Measurements from ENCODE around the gene DNHD1.

The DNHD1 gene

GRCh38 chr11:6482441-6482840, 14.6 kb upstream of the DNHD1 start:
- Histone ChIP-seq H3K27me3 (replicated peaks; ENCODE audit: control insufficient read depth, insufficient read depth, low read length) (no peaks in the 10 kb centered on the region), H3K9me3 (ENCODE audit: control insufficient read depth, low read length) (no peaks in the 10 kb centered on the region), H3K4me3 (ENCODE audit: low read length) (peak overlapping the region; percentile 97), H3K4me1 (ENCODE audit: control insufficient read depth, insufficient read depth, low read length) (peaks cover 28% of the 10 kb centered on the region), H3K9ac (ENCODE audit: low read length) (peak overlapping the region; percentile 98), H3K36me3 (ENCODE audit: control insufficient read depth, insufficient read depth, low read length, severe bottlenecking) (peaks cover 66% of the 10 kb centered on the region)
- DNase-seq (ENCODE audit: low read depth) = no peak

- no peaks in the 10 kb centered on the region for H3K9me3 ChIP-seq (ENCODE audit: control insufficient read depth, low read length)
- H3K9ac ChIP-seq (ENCODE audit: low read length) = peak overlapping the region; percentile 98
- H3K4me1 ChIP-seq (ENCODE audit: control insufficient read depth, insufficient read depth, low read length) = peaks cover 28% of the 10 kb centered on the region
- H3K36me3 ChIP-seq (ENCODE audit: control insufficient read depth, insufficient read depth, low read length, severe bottlenecking) = peaks cover 66% of the 10 kb centered on the region
- DNase-seq (ENCODE audit: low read depth) = no peak
- peak overlapping the region; percentile 97 for H3K4me3 ChIP-seq (ENCODE audit: low read length)
- H3K27me3 ChIP-seq (replicated peaks; ENCODE audit: control insufficient read depth, insufficient read depth, low read length) = no peaks in the 10 kb centered on the region
Measured at GRCh38 chr11:6483015-6483414, 14.1 kb upstream of the DNHD1 start.

GRCh38 chr11:6485661-6486060, 11.4 kb upstream of the DNHD1 start:
- no peak overlapping the region for H3K4me3 ChIP-seq (ENCODE audit: low read length)
- peaks cover 20% of the 10 kb centered on the region for H3K4me1 ChIP-seq (ENCODE audit: control insufficient read depth, insufficient read depth, low read length)
- no peak for DNase-seq (ENCODE audit: low read depth)
- no peaks in the 10 kb centered on the region for H3K9me3 ChIP-seq (ENCODE audit: control insufficient read depth, low read length)
- no peak overlapping the region for H3K9ac ChIP-seq (ENCODE audit: low read length)
- no peaks in the 10 kb centered on the region for H3K27me3 ChIP-seq (replicated peaks; ENCODE audit: control insufficient read depth, insufficient read depth, low read length)
- H3K36me3 ChIP-seq (ENCODE audit: control insufficient read depth, insufficient read depth, low read length, severe bottlenecking) = peaks cover 70% of the 10 kb centered on the region

- peaks cover 70% of the 10 kb centered on the region for H3K36me3 ChIP-seq (ENCODE audit: control insufficient read depth, insufficient read depth, low read length, severe bottlenecking)
- no peak for DNase-seq (ENCODE audit: low read depth)
Measured at GRCh38 chr11:6486256-6486655, 10.8 kb upstream of the DNHD1 start.

GRCh38 chr11:6486938-6487337, 10.1 kb upstream of the DNHD1 start:
- Histone ChIP-seq H3K4me1 (ENCODE audit: control insufficient read depth, insufficient read depth, low read length) (peaks cover 18% of the 10 kb centered on the region), H3K27me3 (replicated peaks; ENCODE audit: control insufficient read depth, insufficient read depth, low read length) (no peaks in the 10 kb centered on the region), H3K36me3 (ENCODE audit: control insufficient read depth, insufficient read depth, low read length, severe bottlenecking) (peaks cover 75% of the 10 kb centered on the region), H3K9me3 (ENCODE audit: control insufficient read depth, low read length) (no peaks in the 10 kb centered on the region), H3K9ac (ENCODE audit: low read length) (no peak overlapping the region), H3K4me3 (ENCODE audit: low read length) (no peak overlapping the region)
- no peak for DNase-seq (ENCODE audit: low read depth)

More at GRCh38 chr11:6486256-6486655, 10.8 kb upstream of the DNHD1 start:
- Histone ChIP-seq H3K9ac (ENCODE audit: low read length) (no peak overlapping the region), H3K9me3 (ENCODE audit: control insufficient read depth, low read length) (no peaks in the 10 kb centered on the region), H3K4me3 (ENCODE audit: low read length) (no peak overlapping the region), H3K27me3 (replicated peaks; ENCODE audit: control insufficient read depth, insufficient read depth, low read length) (no peaks in the 10 kb centered on the region), H3K4me1 (ENCODE audit: control insufficient read depth, insufficient read depth, low read length) (peaks cover 18% of the 10 kb centered on the region)

- Histone ChIP-seq H3K27me3 (replicated peaks; ENCODE audit: control insufficient read depth, insufficient read depth, low read length) (no peaks in the 10 kb centered on the region), H3K9me3 (ENCODE audit: control insufficient read depth, low read length) (no peaks in the 10 kb centered on the region), H3K36me3 (ENCODE audit: control insufficient read depth, insufficient read depth, low read length, severe bottlenecking) (peaks cover 75% of the 10 kb centered on the region), H3K4me1 (ENCODE audit: control insufficient read depth, insufficient read depth, low read length) (peaks cover 4% of the 10 kb centered on the region), H3K9ac (ENCODE audit: low read length) (no peak overlapping the region), H3K4me3 (ENCODE audit: low read length) (no peak overlapping the region)
- DNase-seq (ENCODE audit: low read depth) = no peak
Measured at GRCh38 chr11:6488342-6488741, 8.7 kb upstream of the DNHD1 start.

GRCh38 chr11:6488821-6489220, 8.3 kb upstream of the DNHD1 start:
- no peak for DNase-seq (ENCODE audit: low read depth)
- H3K4me1 ChIP-seq (ENCODE audit: control insufficient read depth, insufficient read depth, low read length) = no peaks in the 10 kb centered on the region
- no peaks in the 10 kb centered on the region for H3K27me3 ChIP-seq (replicated peaks; ENCODE audit: control insufficient read depth, insufficient read depth, low read length)
- H3K9ac ChIP-seq (ENCODE audit: low read length) = no peak overlapping the region
- peaks cover 75% of the 10 kb centered on the region for H3K36me3 ChIP-seq (ENCODE audit: control insufficient read depth, insufficient read depth, low read length, severe bottlenecking)
- H3K9me3 ChIP-seq (ENCODE audit: control insufficient read depth, low read length) = no peaks in the 10 kb centered on the region
- no peak overlapping the region for H3K4me3 ChIP-seq (ENCODE audit: low read length)

- Histone ChIP-seq H3K9ac (ENCODE audit: low read length) (no peak overlapping the region), H3K4me3 (ENCODE audit: low read length) (no peak overlapping the region), H3K4me1 (ENCODE audit: control insufficient read depth, insufficient read depth, low read length) (no peaks in the 10 kb centered on the region), H3K36me3 (ENCODE audit: control insufficient read depth, insufficient read depth, low read length, severe bottlenecking) (peaks cover 74% of the 10 kb centered on the region), H3K27me3 (replicated peaks; ENCODE audit: control insufficient read depth, insufficient read depth, low read length) (no peaks in the 10 kb centered on the region), H3K9me3 (ENCODE audit: control insufficient read depth, low read length) (no peaks in the 10 kb centered on the region)
- DNase-seq (ENCODE audit: low read depth) = no peak
Measured at GRCh38 chr11:6489306-6489705, 7.8 kb upstream of the DNHD1 start.

- Histone ChIP-seq H3K4me3 (ENCODE audit: low read length) (no peak overlapping the region), H3K27me3 (replicated peaks; ENCODE audit: control insufficient read depth, insufficient read depth, low read length) (no peaks in the 10 kb centered on the region), H3K9ac (ENCODE audit: low read length) (no peak overlapping the region), H3K4me1 (ENCODE audit: control insufficient read depth, insufficient read depth, low read length) (peaks cover 27% of the 10 kb centered on the region), H3K9me3 (ENCODE audit: control insufficient read depth, low read length) (no peaks in the 10 kb centered on the region), H3K36me3 (ENCODE audit: control insufficient read depth, insufficient read depth, low read length, severe bottlenecking) (peaks cover 18% of the 10 kb centered on the region)
- no peak for DNase-seq (ENCODE audit: low read depth)
Measured at GRCh38 chr11:6498121-6498520, 1.0 kb downstream of the DNHD1 start.

- H3K9ac ChIP-seq (ENCODE audit: low read length) = no peak overlapping the region
- no peaks in the 10 kb centered on the region for H3K9me3 ChIP-seq (ENCODE audit: control insufficient read depth, low read length)
- H3K4me1 ChIP-seq (ENCODE audit: control insufficient read depth, insufficient read depth, low read length) = peaks cover 29% of the 10 kb centered on the region
- H3K27me3 ChIP-seq (replicated peaks; ENCODE audit: control insufficient read depth, insufficient read depth, low read length) = no peaks in the 10 kb centered on the region
- H3K4me3 ChIP-seq (ENCODE audit: low read length) = no peak overlapping the region
- H3K36me3 ChIP-seq (ENCODE audit: control insufficient read depth, insufficient read depth, low read length, severe bottlenecking) = peaks cover 17% of the 10 kb centered on the region
- no peak for DNase-seq (ENCODE audit: low read depth)
Measured at GRCh38 chr11:6498544-6498943, 1.5 kb downstream of the DNHD1 start.

- Histone ChIP-seq H3K36me3 (ENCODE audit: control insufficient read depth, insufficient read depth, low read length, severe bottlenecking) (peaks cover 18% of the 10 kb centered on the region), H3K4me1 (ENCODE audit: control insufficient read depth, insufficient read depth, low read length) (peaks cover 35% of the 10 kb centered on the region), H3K27me3 (replicated peaks; ENCODE audit: control insufficient read depth, insufficient read depth, low read length) (no peaks in the 10 kb centered on the region), H3K9me3 (ENCODE audit: control insufficient read depth, low read length) (no peaks in the 10 kb centered on the region), H3K9ac (ENCODE audit: low read length) (no peak overlapping the region), H3K4me3 (ENCODE audit: low read length) (no peak overlapping the region)
- DNase-seq (ENCODE audit: low read depth) = no peak
Measured at GRCh38 chr11:6502382-6502781, 5.3 kb downstream of the DNHD1 start.

- Histone ChIP-seq H3K9ac (ENCODE audit: low read length) (no peak overlapping the region), H3K27me3 (replicated peaks; ENCODE audit: control insufficient read depth, insufficient read depth, low read length) (no peaks in the 10 kb centered on the region), H3K36me3 (ENCODE audit: control insufficient read depth, insufficient read depth, low read length, severe bottlenecking) (peaks cover 18% of the 10 kb centered on the region), H3K4me3 (ENCODE audit: low read length) (no peak overlapping the region), H3K9me3 (ENCODE audit: control insufficient read depth, low read length) (no peaks in the 10 kb centered on the region), H3K4me1 (ENCODE audit: control insufficient read depth, insufficient read depth, low read length) (peaks cover 22% of the 10 kb centered on the region)
- no peak for DNase-seq (ENCODE audit: low read depth)
Measured at GRCh38 chr11:6504166-6504565, 7.1 kb downstream of the DNHD1 start.
